NCI-H524 treated with DMSO at 0.1 percent for 48 hours (cell line): ENCODE measurements around the gene PHF2.

Source experiments
- DNase-seq: peaks from one replicate; lab custom pipeline; 2025; lab: John Stamatoyannopoulos, UW

Gene PHF2

GRCh38 chr9:93568169-93568568 lies 8.2 kb upstream of the PHF2 start:
- DNase-seq = no peak

DNA sequence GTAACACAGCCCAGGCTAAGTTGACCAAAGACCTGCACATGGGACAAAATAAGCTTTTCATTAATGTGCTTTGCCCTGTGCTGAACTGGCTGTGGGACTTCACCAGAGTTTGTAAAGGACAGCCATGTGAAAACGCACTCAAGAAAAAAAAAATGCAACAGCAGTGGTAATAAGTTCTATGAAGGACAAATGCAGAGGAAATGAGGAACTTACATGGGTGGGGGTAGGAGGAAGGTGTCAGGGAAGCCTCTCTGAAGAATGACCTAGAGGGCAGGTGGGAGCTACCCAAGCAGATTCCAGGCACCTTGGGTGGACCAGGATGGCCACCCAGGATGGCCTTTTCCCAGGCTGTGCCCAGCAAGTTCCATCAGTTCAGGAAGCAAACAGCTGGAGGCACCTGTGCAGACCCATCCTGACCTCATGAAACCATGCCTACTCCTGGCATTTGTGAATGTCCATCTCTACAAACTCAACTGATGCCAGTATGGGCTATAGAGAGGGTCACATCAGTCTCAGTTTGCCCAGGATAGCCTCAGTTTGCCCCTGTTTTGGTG lies 6.7 kb upstream of the PHF2 start:
- DNase-seq = no peak

DNA sequence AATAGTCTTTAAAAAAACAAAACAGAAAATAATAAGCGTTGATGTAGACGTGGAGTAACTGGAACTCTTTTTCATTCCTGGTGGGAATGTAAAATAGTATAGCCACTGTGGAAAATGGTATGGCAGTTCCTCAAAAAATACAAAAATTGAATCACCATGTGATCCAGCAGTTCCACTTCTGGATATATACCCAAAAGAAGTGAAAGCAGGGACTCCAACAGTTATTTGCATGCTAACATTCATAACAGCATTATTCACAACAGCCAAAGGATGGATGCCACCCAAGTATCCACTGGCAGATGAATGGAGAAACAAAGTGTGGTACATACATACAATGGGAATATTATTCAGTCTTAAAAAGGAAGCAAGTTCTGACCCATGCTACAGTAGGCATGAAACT lies 4.2 kb upstream of the PHF2 start:
- no peak for DNase-seq

DNA sequence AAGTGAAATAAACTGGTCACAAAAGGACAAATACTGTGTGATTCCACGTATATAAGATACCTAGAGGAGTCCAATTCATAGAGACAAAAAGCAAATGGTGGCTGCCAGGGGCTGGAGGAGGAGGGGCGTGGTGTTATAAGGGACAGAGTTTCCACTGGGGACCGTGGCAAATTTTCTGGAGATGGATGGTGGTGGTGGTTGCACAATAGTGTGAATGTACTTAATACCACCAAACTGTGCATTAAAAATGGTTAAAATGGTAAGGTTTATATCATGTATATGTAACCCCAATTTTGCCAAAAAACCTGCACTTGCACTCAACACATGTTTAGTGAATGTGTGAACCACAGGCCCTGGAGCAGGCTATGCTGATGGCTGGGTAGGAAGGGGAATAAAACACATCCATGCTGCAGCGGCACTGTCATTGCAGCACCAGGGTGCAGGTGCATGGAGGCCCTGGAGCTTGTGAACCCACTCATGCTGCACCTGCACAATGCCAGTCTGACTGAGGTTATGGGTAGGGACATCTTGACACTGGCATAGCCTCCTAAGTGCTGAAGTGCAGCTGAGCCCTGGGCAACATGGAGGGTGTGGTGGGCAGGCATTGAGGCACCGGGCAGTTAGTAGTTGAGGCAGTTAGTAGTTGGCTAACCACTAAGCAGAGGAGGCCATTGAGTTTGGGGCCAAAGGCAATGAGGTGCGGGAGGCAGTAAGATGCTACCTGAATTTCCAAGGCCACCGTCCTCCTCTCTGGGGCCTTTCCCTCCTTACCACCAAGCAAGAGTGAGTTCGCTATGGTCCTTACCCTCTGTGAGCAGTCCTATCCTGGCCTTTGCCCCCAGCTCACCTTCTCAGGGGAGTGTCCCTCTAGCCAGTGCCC lies 3.5 kb upstream of the PHF2 start:
- no peak for DNase-seq

DNA sequence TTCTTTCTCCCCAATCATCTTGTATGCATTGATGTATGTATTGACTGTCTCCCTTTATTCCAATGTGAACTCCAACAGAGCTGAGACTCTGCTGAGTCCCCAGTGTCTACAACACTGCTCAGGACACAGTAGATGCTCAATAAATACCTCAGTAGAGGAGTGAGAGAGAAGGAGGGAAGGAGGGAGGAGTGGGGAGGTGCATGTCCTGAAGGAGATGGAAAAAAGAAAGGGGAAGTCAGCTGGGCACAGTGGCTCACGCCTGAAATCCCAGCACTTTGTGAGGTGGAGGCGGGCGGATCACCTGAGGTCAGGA lies 2.9 kb upstream of the PHF2 start:
- no peak for DNase-seq

DNA sequence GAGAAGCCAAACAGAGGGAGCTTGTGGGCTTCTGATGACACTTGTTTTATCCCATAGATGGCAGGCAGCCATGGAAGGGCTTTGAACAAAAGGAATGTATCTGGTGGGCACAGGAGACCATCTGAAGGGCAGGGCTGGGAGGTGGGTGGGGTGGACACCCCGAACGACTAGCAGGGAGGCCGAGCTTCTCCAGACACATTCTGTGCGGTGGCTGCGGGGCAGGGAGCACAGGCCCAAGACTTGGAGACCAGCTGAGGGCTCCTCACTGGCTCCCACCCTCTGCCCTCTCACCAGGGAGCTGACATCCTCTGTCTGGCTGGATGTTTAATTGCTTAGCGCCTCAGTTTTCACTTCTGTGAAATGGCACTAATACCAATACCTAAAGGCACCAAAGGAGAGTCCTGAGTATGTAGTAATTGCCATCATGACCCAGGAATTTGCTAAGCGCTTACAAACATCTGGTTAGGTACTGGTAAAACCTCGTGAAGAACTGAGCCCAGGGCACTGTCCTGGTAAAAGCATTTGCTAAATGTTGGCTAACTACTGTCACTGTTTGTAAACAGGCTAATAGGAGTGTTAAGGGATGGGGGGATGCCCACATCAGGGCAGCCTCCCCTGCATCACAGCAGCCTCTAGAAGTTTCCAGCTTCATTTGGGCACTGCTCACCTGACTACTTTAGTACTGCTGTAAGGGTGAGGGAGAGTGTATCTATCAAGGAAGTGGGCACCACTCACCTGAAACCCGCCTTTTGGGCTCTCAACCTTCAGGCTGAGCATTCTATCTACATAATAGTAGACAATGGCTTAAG lies 2.1 kb upstream of the PHF2 start:
- DNase-seq = no peak

GRCh38 chr9:93574900-93575795 lies 1.2 kb upstream of the PHF2 start:
- DNase-seq = no peak

DNA sequence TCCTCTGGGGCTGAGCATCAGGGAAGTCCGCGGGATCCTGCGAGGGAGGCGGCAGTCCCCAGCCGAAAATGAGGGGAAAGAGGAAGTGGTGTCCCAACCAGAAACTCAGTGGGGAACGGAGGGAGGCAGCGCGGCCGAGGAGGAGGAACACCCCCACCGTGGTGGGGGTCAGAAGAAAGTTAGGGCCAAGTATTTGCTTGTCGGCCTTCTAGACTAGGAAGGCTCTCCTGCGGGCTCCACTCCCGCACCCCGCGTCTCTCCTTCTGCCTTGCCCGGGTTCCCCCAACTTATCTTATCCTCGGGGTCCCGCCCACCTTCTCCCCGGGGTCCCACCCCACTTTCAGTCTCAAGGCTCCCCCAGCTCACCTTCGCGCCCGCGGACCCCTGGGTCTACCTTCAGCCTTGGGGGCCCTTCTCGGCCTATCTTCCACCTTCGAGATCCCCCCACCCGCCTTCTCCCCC lies 557 bp upstream of the PHF2 start:
- no peak for DNase-seq

- no peak for DNase-seq
Observed at GRCh38 chr9:93577078-93577974, 942 bp downstream of the PHF2 start.

GRCh38 chr9:93577975-93578682 lies 1.7 kb downstream of the PHF2 start:
- no peak for DNase-seq

- no peak for DNase-seq
Observed at GRCh38 chr9:93578844-93579243, 2.5 kb downstream of the PHF2 start.

DNA sequence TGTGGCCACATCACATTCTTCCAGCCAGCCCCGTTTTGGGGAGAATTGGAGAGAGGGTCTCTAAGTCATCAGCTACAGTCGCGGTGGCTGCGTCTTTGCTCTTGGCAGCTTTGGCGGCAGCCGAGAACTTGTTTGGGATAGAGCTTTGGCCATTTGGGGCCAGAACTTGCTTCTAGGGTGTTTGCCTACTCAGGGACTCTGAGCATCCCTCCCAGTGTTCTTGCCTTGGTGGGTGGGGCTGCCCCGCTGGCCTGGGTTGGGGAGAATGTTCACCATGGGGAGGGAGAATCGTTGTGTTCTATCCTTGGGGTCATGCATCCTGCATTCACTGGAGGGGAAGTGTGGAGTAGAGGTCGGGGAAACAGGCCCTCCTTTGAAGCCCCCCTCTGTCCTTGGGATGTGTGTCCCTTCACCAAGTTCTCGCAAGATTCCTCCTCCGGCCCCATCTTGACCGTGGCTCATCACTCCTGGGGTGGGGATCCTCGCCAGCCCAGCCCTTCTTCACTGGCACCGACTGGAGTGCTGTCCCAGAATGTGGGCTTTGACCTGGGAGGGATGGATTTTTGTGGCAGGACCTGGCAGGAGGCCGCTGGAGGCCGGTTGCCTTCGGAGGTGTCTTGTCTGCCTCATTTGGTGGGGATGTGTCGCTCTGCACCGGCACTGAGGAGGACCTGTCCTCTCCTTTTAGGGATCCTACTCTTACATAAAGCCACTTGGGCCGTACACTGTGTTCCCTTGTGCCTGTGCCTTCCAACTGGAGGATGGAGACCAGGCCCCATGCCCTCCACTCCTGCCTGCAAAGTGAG lies 3.5 kb downstream of the PHF2 start:
- no peak for DNase-seq

DNA sequence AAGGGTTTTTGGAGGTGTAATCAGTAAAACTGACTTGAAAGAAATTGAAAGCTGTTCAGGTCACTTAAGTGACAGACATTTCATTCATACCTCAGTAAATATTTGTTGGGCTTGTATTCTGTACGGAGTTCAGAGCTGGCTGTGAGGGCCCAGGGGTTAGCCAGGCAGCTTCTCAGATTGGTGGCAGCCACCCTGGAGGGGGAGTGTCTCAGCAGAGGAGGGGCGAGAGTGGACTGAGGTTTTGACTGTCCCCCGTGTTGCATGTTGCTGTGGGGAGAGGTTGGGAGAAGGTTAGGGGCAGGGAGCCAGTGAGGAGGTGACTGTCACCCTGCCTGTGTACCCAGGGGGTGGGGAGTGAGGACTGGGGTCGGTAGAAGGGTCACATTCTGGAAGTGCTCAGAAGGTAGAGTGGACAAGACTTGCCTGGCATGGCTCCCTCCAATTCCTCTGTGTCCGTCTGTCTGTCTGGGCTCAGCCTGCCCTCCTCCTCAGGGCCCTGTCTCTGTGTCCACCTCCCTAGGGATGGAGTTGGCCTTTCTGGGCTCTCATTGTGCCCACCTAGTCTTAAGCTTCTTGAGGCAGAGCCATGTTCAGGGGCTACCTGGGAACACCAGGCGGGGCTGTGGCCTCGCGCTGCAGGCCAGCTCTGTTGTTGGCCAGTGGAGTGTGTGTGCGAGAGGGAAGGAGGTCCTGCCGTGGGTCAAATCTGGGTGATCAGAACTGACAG lies 4.4 kb downstream of the PHF2 start:
- DNase-seq = no peak

- no peak for DNase-seq
Observed at GRCh38 chr9:93582115-93582514, 5.7 kb downstream of the PHF2 start.

GRCh38 chr9:93582550-93582949 lies 6.2 kb downstream of the PHF2 start:
- DNase-seq = no peak

GRCh38 chr9:93585259-93585658 lies 8.9 kb downstream of the PHF2 start:
- no peak for DNase-seq

DNA sequence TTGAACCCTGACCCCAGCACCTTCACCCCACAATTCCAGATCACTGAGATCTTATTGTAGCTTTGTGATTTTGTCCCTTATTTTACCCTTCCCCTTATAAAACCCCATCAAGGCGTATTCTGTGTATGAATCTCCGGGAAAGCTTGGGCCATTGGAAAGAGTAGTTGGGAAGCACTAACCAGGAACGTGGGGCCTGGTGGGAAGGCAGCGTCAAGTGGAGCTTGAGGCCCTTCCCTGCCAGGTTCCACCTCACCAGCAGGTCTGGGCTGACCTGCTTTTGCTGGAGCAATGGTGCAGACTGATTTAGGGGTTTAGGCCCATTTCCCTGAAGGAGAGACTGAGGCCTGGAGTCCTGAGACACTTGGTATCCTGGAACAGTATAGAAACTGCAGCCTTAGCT lies 9.3 kb downstream of the PHF2 start:
- DNase-seq = no peak

GRCh38 chr9:93586290-93587057 lies 10.1 kb downstream of the PHF2 start:
- no peak for DNase-seq
